GM18867 (cell line): ENCODE measurements around the gene PIGW.

Experiments used
- ATAC-seq: cut with Tn5 transposase; IDR thresholded peaks from one replicate; pipeline ENCODE4 v1.9.1; 2021; ENCODE audit warnings: mild to moderate bottlenecking, moderate library complexity; ENCODE audit not compliant: unreplicated experiment

Gene PIGW

GRCh38 chr17:36534840-36535668, at the start of gene PIGW, which contains the start of gene MYO19:
PIGW (plus strand) TSS chr17:36534987; CDS start chr17:36537102, 2,115 bp downstream.
MYO19 (minus strand) TSS chr17:36534868; CDS start chr17:36532538, 2,330 bp downstream.
- ATAC-seq: peak; percentile 77

GRCh38 chr17:36485027-36485426, 49.8 kb upstream of the PIGW start:
- ATAC-seq: no peak

- peak; percentile 5 for ATAC-seq
Observed at GRCh38 chr17:36485805-36486203, 49.0 kb upstream of the PIGW start.

GRCh38 chr17:36486204-36487194, 48.3 kb upstream of the PIGW start, which contains the start of gene ZNHIT3:
ZNHIT3 (plus strand) TSS chr17:36486681; CDS start chr17:36486700, 19 bp downstream.
- ATAC-seq: peak; percentile 90

- no peak for ATAC-seq
Observed at GRCh38 chr17:36493956-36494355, 40.8 kb upstream of the PIGW start.

- ATAC-seq: no peak
Observed at GRCh38 chr17:36494674-36495073, 40.1 kb upstream of the PIGW start.

- no peak for ATAC-seq
Observed at GRCh38 chr17:36495076-36495578, 39.7 kb upstream of the PIGW start.

GRCh38 chr17:36496018-36496789, 38.6 kb upstream of the PIGW start:
- ATAC-seq: no peak

- ATAC-seq: no peak
Observed at GRCh38 chr17:36498155-36498554, 36.6 kb upstream of the PIGW start.

- no peak for ATAC-seq
Observed at GRCh38 chr17:36498560-36499300, 36.1 kb upstream of the PIGW start.

GRCh38 chr17:36500745-36501225, 34.0 kb upstream of the PIGW start:
- ATAC-seq: no peak

GRCh38 chr17:36501351-36501750, 33.4 kb upstream of the PIGW start:
- no peak for ATAC-seq

- ATAC-seq: no peak
Observed at GRCh38 chr17:36501963-36502362, 32.8 kb upstream of the PIGW start.

- ATAC-seq: no peak
Observed at GRCh38 chr17:36503456-36504155, 31.2 kb upstream of the PIGW start.

GRCh38 chr17:36504156-36504545, 30.6 kb upstream of the PIGW start:
- ATAC-seq: no peak

GRCh38 chr17:36505171-36505570, 29.6 kb upstream of the PIGW start:
- ATAC-seq: no peak

GRCh38 chr17:36506249-36506826, 28.4 kb upstream of the PIGW start:
- no peak for ATAC-seq

GRCh38 chr17:36506831-36507230, 28.0 kb upstream of the PIGW start:
- no peak for ATAC-seq

GRCh38 chr17:36507266-36507665, 27.5 kb upstream of the PIGW start:
- no peak for ATAC-seq
